Endodermal cell (in vitro differentiated cells): ENCODE measurements around the gene NFATC2. TPM values are rescaled to one million over a fixed set of nuclear protein-coding genes. Genes with fewer than 3 reads are reported as not detected.

Source experiments
- DNase-seq: peaks from one replicate; pipeline ENCODE4 v3.0.0-alpha.2; 2017
- H3K27ac ChIP-seq: 2 replicates; pipeline ENCODE4 v1.5.1; 2013; ENCODE audit warnings: mild to moderate bottlenecking, low read depth, low read length, moderate library complexity
- H3K27me3 ChIP-seq: 2 replicates; pipeline ENCODE4 v1.6.1; 2013; ENCODE audit warnings: mild to moderate bottlenecking, low read length, moderate library complexity; ENCODE audit not compliant: insufficient read depth, control insufficient read depth, poor library complexity, severe bottlenecking
- H3K36me3 ChIP-seq: 2 replicates; pipeline ENCODE4 v1.7.0; 2013; ENCODE audit warnings: mild to moderate bottlenecking, low read length, moderate library complexity; ENCODE audit not compliant: control insufficient read depth, insufficient read depth
- H3K4me1 ChIP-seq: one replicate; pipeline ENCODE4 v1.7.0; 2013; ENCODE audit warnings: low read length; ENCODE audit not compliant: control insufficient read depth, insufficient read depth
- H3K4me3 ChIP-seq: 2 replicates; pipeline ENCODE4 v1.5.1; 2013; ENCODE audit warnings: mild to moderate bottlenecking, low read length, moderate library complexity
- H3K9ac ChIP-seq: 2 replicates; pipeline ENCODE4 v1.6.1; 2013; ENCODE audit warnings: mild to moderate bottlenecking, low read length, moderate library complexity; ENCODE audit not compliant: poor library complexity, severe bottlenecking; ENCODE audit errors: extremely low read depth
- H3K9me3 ChIP-seq: 2 replicates; pipeline ENCODE4 v1.6.1; 2013; ENCODE audit warnings: mild to moderate bottlenecking, low read length, moderate library complexity; ENCODE audit not compliant: control insufficient read depth
- H3K27ac Mint-ChIP-seq: 2 replicates; pipeline ENCODE4 v1.8.0; 2020; ENCODE audit warnings: mixed read lengths
- H3K27me3 Mint-ChIP-seq: 2 replicates; pipeline ENCODE4 v1.8.0; 2021; ENCODE audit warnings: mild to moderate bottlenecking, mixed read lengths; ENCODE audit not compliant: insufficient read depth
- H3K36me3 Mint-ChIP-seq: 2 replicates; pipeline ENCODE4 v1.8.0; 2020; ENCODE audit warnings: low read depth, mixed read lengths
- H3K4me1 Mint-ChIP-seq: 2 replicates; pipeline ENCODE4 v1.8.0; 2020; ENCODE audit warnings: mixed read lengths
- H3K4me3 Mint-ChIP-seq: 2 replicates; pipeline ENCODE4 v1.8.0; 2020; ENCODE audit warnings: mild to moderate bottlenecking, moderate library complexity, mixed read lengths
- H3K9me3 Mint-ChIP-seq: 2 replicates; pipeline ENCODE4 v1.8.0; 2020; ENCODE audit warnings: mild to moderate bottlenecking, mixed read lengths
- WGBS, 2 experiments: methylation state at CpG; one replicate each; pipeline versions ENCODE4 v1.1.5 to v1.1.7; 2013; ENCODE audit warnings: missing lambda C conversion rate in 2 of 2, mixed read lengths in 1 of 2; ENCODE audit not compliant: insufficient coverage in 1 of 2, insufficient read length in 1 of 2; 5-methylcytosine and 5-hydroxymethylcytosine counted together
- total RNA-seq, 2 donors: library from RNA; stranded (reverse); fragmentation: NEBNext Ultra II Directional in 1 of 2; extraction: Animal tissue kit (Norgen Biotek cat#: 25700) in 1 of 2; gene quantifications; 2 replicates in 1 of 2; 3 replicates in 1 of 2; pipeline ENCODE4 v1.2.1, GENCODE V29; 2021
- TF ChIP-seq, protein P1 (sequence below): fragments of 200-600 bp; sonication (generic); conservative IDR thresholded peaks from 2 replicates; pipeline ENCODE4 v1.5.0; 2021; ENCODE audit warnings: antibody characterized with exemption, mild to moderate bottlenecking

Gene NFATC2
- total RNA-seq, 2 donors from 2014 or later = 1.5 to 2.1 TPM

DNA sequence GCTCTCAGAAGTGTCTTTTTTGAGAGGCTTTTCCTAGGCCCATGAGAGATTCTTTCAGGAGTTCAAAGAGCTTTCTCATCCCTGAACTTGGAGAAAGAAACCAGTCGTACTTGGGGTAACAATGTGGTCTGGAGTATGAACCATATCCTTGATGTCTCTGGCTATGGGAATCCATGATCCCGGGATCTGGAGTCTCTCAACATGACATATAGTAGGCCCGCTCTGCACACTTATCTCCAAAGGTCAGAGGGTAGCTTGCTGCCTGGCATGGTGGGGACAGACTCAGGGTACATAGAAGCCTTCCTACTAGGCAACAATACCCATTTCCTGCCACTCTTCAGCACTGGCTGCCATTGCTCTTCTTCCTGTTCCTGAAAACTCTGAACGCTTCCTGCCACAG, 42.2 kb upstream of the NFATC2 start:
- H3K4me1 Mint-ChIP-seq = no peaks in the 10 kb centered on the region
- H3K4me1 ChIP-seq = no peaks in the 10 kb centered on the region
- no peaks in the 10 kb centered on the region for H3K36me3 ChIP-seq
- 92 to 100% methylated on average over 3 to 4 of the region's 4 CpGs for WGBS, 2 experiments
- H3K4me3 ChIP-seq = no peak overlapping the region
- H3K9me3 Mint-ChIP-seq = no peaks in the 10 kb centered on the region
- no peaks in the 10 kb centered on the region for H3K9me3 ChIP-seq
- no peak overlapping the region for H3K9ac ChIP-seq
- TF ChIP-seq, protein P1, sequence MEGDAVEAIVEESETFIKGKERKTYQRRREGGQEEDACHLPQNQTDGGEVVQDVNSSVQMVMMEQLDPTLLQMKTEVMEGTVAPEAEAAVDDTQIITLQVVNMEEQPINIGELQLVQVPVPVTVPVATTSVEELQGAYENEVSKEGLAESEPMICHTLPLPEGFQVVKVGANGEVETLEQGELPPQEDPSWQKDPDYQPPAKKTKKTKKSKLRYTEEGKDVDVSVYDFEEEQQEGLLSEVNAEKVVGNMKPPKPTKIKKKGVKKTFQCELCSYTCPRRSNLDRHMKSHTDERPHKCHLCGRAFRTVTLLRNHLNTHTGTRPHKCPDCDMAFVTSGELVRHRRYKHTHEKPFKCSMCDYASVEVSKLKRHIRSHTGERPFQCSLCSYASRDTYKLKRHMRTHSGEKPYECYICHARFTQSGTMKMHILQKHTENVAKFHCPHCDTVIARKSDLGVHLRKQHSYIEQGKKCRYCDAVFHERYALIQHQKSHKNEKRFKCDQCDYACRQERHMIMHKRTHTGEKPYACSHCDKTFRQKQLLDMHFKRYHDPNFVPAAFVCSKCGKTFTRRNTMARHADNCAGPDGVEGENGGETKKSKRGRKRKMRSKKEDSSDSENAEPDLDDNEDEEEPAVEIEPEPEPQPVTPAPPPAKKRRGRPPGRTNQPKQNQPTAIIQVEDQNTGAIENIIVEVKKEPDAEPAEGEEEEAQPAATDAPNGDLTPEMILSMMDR = no peak
- H3K27me3 ChIP-seq = no peaks in the 10 kb centered on the region
- H3K4me3 Mint-ChIP-seq = no peak overlapping the region
- no peaks in the 10 kb centered on the region for H3K36me3 Mint-ChIP-seq
- no peak for DNase-seq
- H3K27ac ChIP-seq = no peak overlapping the region
- H3K27ac Mint-ChIP-seq = no peak overlapping the region
- H3K27me3 Mint-ChIP-seq = no peaks in the 10 kb centered on the region

DNA sequence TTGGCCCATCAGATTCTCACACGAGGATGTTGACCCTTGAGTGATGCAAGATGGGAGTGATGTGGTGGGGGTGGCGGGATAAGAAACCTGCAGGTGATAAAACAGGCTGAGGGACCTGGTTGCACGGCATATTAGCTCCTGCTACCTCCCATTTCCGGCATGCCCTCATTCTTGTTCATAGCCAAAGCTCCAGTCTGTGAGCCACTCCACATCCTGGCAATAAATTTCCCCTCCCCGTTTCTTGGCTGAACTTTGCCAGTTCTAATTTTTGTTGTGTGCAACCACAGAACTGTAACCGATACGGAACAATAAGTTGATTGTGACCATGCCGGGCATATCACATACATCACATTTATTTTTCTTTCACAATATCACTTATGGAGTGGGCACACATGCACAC, 41.6 kb upstream of the NFATC2 start:
- Histone ChIP-seq H3K27me3 (no peaks in the 10 kb centered on the region), H3K27ac (no peak overlapping the region), H3K9me3 (no peaks in the 10 kb centered on the region), H3K4me1 (no peaks in the 10 kb centered on the region), H3K4me3 (no peak overlapping the region), H3K9ac (no peak overlapping the region), H3K36me3 (no peaks in the 10 kb centered on the region)
- Mint-ChIP-seq H3K9me3 (no peaks in the 10 kb centered on the region), H3K27me3 (no peaks in the 10 kb centered on the region), H3K27ac (no peak overlapping the region), H3K4me1 (no peaks in the 10 kb centered on the region), H3K36me3 (no peaks in the 10 kb centered on the region), H3K4me3 (no peak overlapping the region)
- WGBS, 2 experiments = 89 to 94% methylated on average over 7 to 8 of the region's 8 CpGs
- TF ChIP-seq, protein P1 = no peak
- no peak for DNase-seq

DNA sequence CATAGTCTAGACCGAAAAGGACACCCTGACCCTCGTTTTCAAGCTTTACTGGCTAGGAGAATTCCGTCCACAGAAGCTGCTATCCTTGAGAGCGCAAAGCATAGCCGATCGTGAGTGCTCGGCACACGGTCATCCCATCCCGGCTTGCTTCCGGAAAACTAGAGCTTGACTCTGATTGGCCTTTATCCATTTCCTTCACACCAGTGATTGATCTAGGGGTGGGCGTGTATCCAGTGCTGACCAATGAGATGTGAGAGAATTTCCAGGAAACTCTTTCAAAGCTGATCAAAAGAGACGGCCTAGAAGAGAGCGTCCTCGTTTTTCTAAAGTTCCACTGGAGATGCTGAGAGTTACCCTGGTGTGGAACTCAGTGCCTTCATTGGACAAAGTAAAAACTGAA, 41.0 kb upstream of the NFATC2 start:
- no peak overlapping the region for H3K4me3 Mint-ChIP-seq

More for the DNA sequence above, 41.0 kb upstream of the NFATC2 start:
- DNase-seq = no peak
- TF ChIP-seq, protein P1 = no peak
- no peaks in the 10 kb centered on the region for H3K9me3 ChIP-seq
- WGBS, 2 experiments = 92 to 96% methylated on average over 11 to 14 of the region's 14 CpGs
- H3K27ac Mint-ChIP-seq = no peak overlapping the region
- no peaks in the 10 kb centered on the region for H3K4me1 Mint-ChIP-seq
- no peaks in the 10 kb centered on the region for H3K27me3 Mint-ChIP-seq
- no peaks in the 10 kb centered on the region for H3K36me3 Mint-ChIP-seq
- no peak overlapping the region for H3K27ac ChIP-seq
- H3K27me3 ChIP-seq = no peaks in the 10 kb centered on the region
- H3K9ac ChIP-seq = no peak overlapping the region
- no peaks in the 10 kb centered on the region for H3K9me3 Mint-ChIP-seq
- no peak overlapping the region for H3K4me3 ChIP-seq
- no peaks in the 10 kb centered on the region for H3K36me3 ChIP-seq
- no peaks in the 10 kb centered on the region for H3K4me1 ChIP-seq
